ENCODE measurements around the gene TMEM183A. TPM values are rescaled to one million over a fixed set of nuclear protein-coding genes. Genes with fewer than 3 reads are reported as not detected.

TMEM183A gene
- total RNA-seq, 1 experiment from 2014 or later: 64.7 TPM

- POLR2A ChIA-PET: no interaction called here
Observed at GRCh38 chr1:203069030-203069747, 62.0 kb downstream of the TMEM183A start.

More at GRCh38 chr1:203069030-203069747, 62.0 kb downstream of the TMEM183A start:
- Histone ChIP-seq H3K4me3 (replicated peaks in 1 of 2; ENCODE audit: low read depth in 1 of 2, low read length in 2 of 2) (no peak overlapping the region), H3K36me3 (ENCODE audit: control insufficient read depth in 1 of 2, insufficient read depth in 2 of 2, low read length in 2 of 2) (peaks cover 0 to 4% of the 10 kb centered on the region in 2 experiments; a peak in 1 of 4 replicates), H3K4me1 (ENCODE audit: control insufficient read depth in 1 of 2, insufficient read depth in 2 of 2, low read length in 2 of 2) (no peaks in the 10 kb centered on the region), H3K9me3 (ENCODE audit: control insufficient read depth in 1 of 2, insufficient read depth in 1 of 2, low read depth in 1 of 2, low read length in 2 of 2) (no peaks in the 10 kb centered on the region), H2AFZ (ENCODE audit: low read depth, low read length, poor library complexity, severe bottlenecking) (no peak overlapping the region), H3K27me3 (ENCODE audit: insufficient read depth, low read length) (no peaks in the 10 kb centered on the region), H3K9me2 (ENCODE audit: insufficient read depth) (no peaks in the 10 kb centered on the region), H4K20me1 (ENCODE audit: insufficient read depth) (no peaks in the 10 kb centered on the region), H3K4me2 (ENCODE audit: low read length) (no peak overlapping the region), H3K27ac (ENCODE audit: low read depth, low read length) (no peak overlapping the region), H3K9ac (ENCODE audit: low read length) (no peak overlapping the region), H3K79me2 (ENCODE audit: insufficient read depth, low read length) (no peaks in the 10 kb centered on the region)
- no peak for DNase-seq (ENCODE audit: low read depth, low spot score)
- no peak for ATAC-seq
- intact Hi-C loops (cut with micrococcal nuclease): no loop called here
- ChIA-PET RAD21 (ENCODE audit: low non-redundant PET in 1 of 2, low total read pairs in 2 of 2, uncharacterized antibody in 2 of 2, unreplicated experiment in 2 of 2) (no interaction called here), CTCF (interaction anchor here (1.2 kb wide), 1 partner anchor 14 kb away, joined by 4 read pairs; no protein-coding TSS in a partner anchor)
- no peak for TF ChIP-seq ZNF274 (IDR thresholded peaks at IDR 0.05; ENCODE audit: low read depth, low read length)
- no peak for TF ChIP-seq ELF1 (IDR thresholded peaks at IDR 0.05; ENCODE audit: borderline replicate concordance, low read depth)
- no peak for TF ChIP-seq CTCF (IDR thresholded peaks at IDR 0.05 in 2 of 3, conservative IDR thresholded peaks at IDR 0.05 in 1 of 3; ENCODE audit: borderline replicate concordance in 1 of 3, insufficient read depth in 1 of 3, low read depth in 2 of 3, low read length in 2 of 3)
- TF ChIP-seq YY1 (IDR thresholded peaks at IDR 0.05; ENCODE audit: extremely low read depth, insufficient replicate concordance, low read depth, low read length): no peak
- TF ChIP-seq RAD21 (IDR thresholded peaks at IDR 0.05; ENCODE audit: low read depth): no peak
- TF ChIP-seq MAX (IDR thresholded peaks at IDR 0.05): no peak
- no peak for TF ChIP-seq SRF (IDR thresholded peaks at IDR 0.05; ENCODE audit: low read depth)
- no TSS peak for BruUV-seq (replicated peaks)
